Activated CD4-positive, alpha-beta T cell treated with anti-CD3 and anti-CD28 coated beads, Interleukin-2, amount 50 U/mL, for 4 hours (primary cell): Measurements from ENCODE around the gene LEMD1.
A peak's percentile ranks its signal among the peaks of the same experiment; 100 is the strongest.
"Not testable (repeated sequence)": the region's sequence is repeated elsewhere in the genome, so short reads cannot be mapped to it uniquely, and the experiment has no call there.

Experiments used
- DNase-seq, 2 experiments: peaks; one replicate each; pipeline ENCODE4 v3.0.0-alpha.2; 2020

LEMD1 gene

DNA sequence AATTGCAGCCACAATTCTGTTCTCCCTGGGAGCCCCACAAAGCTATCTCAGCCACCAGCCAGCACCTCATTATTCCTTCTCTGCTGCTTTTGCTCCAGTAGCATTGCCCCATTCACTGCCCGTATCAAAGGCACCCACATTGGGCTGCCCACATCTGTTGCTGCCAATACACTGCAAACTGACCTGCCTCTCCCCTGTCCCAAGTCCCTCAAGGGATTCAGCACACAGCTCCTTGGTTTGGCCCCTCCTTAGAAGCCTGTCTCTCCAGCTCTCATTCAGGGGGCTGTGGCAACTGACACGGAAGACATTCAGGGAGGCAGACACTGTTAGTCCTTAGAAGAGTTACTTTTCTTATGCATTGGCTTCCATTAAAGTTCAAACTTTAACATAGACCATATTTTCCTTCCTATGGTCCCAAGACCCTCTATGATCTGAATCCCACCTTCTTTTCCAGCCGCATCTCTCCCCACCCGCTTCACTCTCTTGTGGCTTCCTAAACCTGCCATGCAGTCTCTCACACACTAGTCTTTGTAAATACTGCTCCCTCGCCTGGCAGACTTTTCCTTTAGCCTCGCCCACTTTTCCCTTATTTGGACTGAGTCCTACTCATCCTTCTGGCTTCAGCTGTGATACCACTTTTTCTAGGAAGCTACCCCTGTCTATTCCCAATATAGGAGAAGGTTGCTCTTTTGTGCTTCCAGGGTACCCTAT is 45.9 kb downstream of the LEMD1 start:
- no peak for DNase-seq

GRCh38 chr1:205374210-205375078 is 47.4 kb downstream of the LEMD1 start:
- no peak for DNase-seq

- DNase-seq = no peak
These were observed 48.1 kb downstream of the LEMD1 start for GRCh38 chr1:205373798-205374175.

DNA sequence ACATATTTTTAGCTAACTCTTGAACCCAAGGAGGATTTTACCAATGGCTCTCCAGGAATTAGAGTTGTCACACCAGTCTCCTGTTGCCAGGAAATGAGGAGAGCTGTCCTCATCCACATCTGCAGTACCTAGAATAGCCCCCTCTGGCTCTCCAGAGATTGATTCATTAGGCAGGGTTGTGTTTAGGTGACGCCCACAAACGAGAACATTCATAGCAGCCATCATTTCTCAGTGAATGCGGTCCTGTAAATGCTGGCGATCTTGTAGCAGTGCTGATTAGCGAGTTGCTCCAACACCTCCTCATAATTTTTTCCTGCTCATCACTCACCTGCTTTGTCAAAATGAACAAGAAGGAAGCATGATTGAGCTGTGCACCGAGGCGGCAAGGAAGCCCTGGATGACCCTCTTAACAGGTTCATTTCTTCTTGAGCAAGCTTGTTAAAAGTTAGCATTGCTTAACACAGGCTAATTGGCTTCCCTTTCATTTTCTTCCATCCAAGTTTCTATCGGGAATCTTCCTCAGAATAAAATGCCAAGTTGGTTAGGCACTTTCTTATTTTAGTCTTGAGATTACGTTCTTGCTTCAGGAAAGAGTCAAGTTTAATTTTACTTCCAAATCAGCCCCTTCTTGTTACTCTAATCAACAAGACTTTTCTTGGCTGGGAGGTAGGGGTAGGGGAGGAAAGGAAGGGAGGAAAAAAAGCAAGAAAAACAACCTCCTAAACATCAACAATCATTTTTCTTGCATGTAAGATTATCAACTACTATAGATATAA is 48.6 kb downstream of the LEMD1 start:
- DNase-seq = no peak

GRCh38 chr1:205371871-205372660 is 49.8 kb downstream of the LEMD1 start:
- no peak for DNase-seq

GRCh38 chr1:205370780-205371179 is 51.1 kb downstream of the LEMD1 start:
- DNase-seq = no peak

DNA sequence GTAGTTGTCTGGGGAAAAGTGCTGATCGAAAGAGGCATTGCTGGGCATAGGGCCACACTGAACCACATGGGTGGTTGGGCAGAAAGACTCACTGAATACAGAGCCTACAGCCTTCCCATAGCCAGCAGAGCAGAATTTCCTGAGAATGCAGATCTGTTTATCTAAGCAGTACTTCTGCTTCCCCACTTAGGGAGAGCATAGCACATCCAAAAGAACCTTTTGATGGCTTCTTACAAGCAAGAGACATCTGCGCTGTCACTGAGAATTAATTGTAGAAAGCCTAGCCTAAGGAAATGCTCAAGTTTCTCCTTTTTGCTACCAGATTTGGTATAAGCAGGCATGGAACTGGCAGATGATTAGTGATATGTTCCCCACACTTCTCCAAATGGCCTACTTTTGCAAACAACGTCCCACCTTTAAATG is 52.1 kb downstream of the LEMD1 start:
- no peak for DNase-seq

GRCh38 chr1:205368478-205368877 is 53.4 kb downstream of the LEMD1 start:
- DNase-seq = no peak

- no peak for DNase-seq
These were observed 55.9 kb downstream of the LEMD1 start for GRCh38 chr1:205365945-205366463.

GRCh38 chr1:205365086-205365485 is 56.8 kb downstream of the LEMD1 start:
- DNase-seq = not testable (repeated sequence)

DNA sequence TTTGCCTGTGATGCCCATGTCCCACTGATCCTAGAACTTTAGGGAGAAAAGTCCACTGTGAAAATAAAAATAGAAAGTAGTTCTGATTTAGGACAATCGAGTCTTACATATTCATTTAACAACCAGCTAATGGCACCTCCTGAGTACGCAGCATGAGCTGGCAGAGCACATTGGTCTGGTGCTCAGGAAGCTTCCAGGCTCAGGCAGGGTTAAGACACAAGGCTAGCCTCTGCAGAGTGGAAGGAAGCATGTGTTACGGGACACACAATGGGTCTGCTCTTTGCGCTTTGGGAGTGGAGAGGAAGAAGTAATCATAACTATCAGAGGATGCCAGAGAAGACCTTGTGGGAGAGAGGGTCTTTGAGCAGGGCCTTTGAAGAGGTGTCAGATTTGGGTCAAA is 61.0 kb downstream of the LEMD1 start:
- DNase-seq = no peak

GRCh38 chr1:205359771-205360565 is 61.9 kb downstream of the LEMD1 start:
- DNase-seq = no peak

DNA sequence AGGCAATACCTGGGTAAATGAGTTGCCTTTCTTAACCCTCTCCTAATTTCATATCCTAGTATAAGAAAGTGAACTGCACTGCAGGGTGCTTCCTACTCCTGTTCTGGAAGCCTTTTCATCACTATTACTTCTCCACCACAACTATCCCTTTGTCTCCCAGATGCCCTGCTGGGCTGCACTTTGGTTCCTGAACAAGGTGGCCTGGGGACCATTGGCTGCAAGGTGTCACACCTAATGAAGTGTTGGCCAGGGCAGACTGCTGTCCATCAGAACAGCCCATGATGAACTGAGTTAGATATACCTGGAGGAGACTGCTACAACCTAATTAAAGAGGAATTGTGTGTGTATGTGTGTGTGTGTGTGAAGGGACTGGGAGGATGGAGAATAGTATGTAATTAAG is 63.3 kb downstream of the LEMD1 start:
- DNase-seq = no peak

- DNase-seq = no peak
These were observed 64.3 kb downstream of the LEMD1 start for GRCh38 chr1:205357567-205357966.

DNA sequence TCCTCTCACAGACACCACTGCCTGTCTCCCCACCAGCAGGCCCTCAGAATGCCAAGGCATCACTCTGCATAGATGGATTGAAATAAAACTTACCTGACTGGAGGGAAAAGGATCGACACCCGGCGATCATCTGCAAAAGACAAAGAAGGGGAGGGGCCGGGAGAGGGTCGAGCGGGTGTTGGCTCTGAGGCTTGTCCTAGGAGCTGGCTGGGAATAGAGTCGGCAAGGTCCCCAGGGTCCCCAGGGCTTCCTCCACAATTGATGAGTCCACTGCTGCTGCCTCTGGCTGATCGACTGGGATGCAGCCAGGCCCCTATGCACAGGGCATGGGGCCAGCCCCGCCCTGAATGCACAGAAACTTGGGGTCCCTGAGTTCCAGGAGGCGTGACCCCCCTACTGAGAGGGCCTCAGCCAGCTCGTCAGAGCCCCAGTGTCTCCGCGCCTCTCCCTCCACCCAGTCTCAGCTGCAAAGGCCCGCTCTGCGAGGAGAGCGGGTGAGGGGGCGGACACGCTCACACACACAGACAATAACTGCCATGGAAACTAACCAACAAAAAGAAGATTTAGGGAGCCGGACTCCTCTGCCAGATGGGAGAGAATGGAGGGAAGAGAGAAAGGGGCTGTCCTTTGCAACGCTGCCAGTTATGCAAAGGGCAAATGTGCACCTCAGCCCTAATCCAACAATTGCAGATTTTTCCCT is 65.3 kb downstream of the LEMD1 start, which contains the start of gene KLHDC8A:
TSS of gene KLHDC8A (minus strand) at position 483 of the 700 bp plus-strand sequence. CDS start 13,318 bp downstream, outside the sequence.
- DNase-seq = no peak

- no peak for DNase-seq
These were observed 66.8 kb downstream of the LEMD1 start for GRCh38 chr1:205355075-205355453.

DNA sequence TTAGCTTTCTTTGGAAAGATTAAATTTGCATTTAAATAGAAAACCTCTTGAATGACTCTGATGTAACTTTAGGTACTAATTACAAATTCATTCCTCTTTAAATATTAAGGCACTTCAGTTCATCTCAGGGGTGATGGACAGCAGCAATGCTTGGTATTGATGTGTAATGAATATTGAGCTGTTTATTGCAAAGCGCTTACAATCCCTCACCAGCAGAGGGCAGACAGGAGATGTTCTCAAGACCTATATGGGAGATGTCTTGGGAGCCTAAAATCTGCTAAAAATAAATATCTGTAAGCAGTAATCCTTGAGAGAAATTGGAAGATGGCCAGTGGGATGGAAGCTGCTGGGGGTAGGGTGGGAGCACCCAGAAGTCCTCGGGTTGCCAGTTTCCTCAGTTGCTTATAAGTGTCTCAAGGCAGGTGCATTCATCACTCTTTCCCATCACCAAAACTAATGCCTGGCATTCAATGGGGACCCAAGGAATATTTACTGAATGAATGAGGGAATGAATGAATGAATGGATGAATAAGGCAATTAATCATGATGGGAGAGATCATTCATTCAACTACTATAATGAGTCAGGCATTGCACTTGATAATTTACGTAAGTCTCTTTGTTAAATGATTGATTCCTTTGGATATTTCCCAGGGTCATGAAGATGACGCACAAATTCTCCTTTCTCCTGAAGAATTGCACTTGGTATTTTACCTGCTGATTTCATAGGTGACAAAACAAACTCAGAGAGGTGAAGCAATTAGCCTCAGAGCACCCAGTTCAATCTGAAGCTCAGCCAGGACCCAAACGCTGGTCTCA is 67.4 kb downstream of the LEMD1 start:
- DNase-seq = peak; percentile 51

- DNase-seq = no peak
These were observed 68.2 kb downstream of the LEMD1 start for GRCh38 chr1:205353612-205354011.

GRCh38 chr1:205353191-205353590 is 68.7 kb downstream of the LEMD1 start:
- no peak for DNase-seq
